Measurements from ENCODE around the gene PTPRH.
"Not testable (repeated sequence)": the region's sequence is repeated elsewhere in the genome, so short reads cannot be mapped to it uniquely, and the experiment has no call there.

Gene PTPRH

GRCh38 chr19:55158848-55159749 is 50.2 kb downstream of the PTPRH start:
- DNase-seq (ENCODE audit: low read depth): no peak

DNA sequence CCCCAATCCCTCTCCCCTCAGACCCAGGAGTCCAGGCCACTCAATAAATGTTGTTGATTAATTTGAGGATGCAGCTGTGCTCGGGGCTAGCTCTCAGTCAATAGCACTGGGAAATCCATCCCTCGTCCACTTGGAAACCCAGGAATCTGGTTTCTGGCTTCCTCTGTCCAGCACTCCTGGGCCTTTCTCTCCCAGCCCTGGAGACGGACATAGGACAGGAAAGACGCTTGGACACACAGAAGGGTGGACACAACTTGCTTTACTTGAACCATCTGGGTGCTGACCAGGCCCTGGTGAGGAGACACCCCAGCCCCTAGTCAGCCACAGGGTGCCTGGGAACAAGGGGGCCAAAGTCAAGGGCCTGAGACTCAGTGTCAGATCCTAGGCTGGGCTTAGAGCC is 50.9 kb downstream of the PTPRH start:
- no peak for DNase-seq (ENCODE audit: low read depth)

DNA sequence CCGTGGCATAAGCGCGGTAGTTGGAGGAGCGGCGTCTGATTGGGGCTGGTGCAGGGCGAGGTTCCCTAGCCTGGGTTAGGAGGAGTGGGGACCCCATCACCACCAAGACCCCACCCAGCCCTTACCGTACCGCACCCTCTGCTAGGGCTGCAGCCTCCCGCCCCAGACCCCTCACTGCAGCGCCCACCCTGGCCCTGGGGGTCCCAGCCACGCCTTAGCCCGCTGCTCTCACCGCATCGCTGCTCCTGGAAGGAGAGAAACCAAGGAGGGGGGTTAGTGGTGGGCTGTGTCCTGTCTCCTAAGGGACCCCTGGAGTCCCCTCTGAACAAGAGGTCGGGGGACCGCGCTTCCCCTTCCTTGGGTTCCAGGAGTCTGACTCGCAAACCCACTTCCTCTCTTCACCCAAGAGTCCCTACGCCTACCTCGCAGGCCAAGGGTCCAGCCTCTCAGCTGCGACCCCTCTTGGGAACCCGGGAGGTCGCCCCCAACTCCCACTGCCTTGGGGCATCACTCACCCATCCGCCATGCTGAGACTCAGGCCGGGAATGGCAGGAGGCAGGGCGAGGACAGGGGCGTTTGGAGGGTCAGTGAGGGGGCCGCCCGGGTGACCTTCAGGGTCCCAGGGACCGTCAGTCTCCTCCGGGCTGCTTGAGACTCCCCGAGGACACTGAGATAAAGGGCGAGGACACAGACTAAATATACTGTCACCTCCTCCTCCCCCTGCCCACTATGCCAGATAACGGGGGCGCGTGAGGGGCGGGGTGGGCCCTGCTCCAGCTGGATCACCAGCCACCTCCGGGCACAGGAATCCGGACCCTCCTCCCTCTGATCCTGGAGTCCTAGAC is 52.0 kb downstream of the PTPRH start, which contains the start of gene TNNI3:
Gene TNNI3 (minus strand): TSS at position 669 of the 845 bp plus-strand sequence. CDS start 143 bp downstream, at position 526.
- no peak for DNase-seq (ENCODE audit: low read depth)

DNA sequence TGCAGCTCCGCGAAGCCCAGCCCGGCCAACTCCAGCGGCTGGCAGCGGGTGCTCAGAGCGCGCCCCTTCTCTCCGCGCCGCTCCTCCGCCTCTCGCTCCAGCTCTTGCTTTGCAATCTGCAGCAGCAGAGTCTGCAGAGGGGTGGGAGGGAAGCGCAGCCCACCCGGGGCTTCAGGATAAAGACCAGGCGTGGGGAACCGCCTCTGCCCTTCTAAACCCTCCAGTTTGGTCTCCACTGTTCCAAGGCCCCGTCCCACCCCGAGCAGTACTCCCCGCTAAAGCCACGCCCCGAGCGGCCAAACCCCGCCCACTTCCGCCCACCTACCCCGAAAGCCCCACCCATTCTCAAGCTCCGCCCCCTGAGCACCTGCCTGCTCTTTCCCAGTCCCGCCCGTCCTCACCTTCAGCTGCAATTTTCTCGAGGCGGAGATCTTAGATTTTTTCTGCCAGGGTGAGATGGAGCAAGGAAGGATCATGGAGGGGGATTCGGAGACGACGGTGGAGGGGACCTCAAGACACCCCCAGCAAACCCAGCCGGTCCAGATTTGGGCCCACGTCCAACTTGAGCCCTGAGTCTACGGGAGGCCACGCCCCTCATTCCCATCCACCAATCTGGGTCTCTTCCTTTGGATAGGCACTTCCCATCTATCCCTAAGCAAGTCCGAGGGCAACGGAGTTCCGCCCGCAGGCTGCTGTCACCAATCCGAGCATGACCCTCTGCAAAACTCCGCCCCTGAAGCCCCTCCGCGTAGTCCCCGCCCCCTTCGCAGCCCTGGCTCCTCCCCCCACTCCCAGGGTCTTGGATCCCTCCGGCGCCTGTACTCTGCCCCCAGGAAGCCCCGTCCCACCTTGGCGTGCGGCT is 52.9 kb downstream of the PTPRH start:
- DNase-seq (ENCODE audit: low read depth): no peak

DNA sequence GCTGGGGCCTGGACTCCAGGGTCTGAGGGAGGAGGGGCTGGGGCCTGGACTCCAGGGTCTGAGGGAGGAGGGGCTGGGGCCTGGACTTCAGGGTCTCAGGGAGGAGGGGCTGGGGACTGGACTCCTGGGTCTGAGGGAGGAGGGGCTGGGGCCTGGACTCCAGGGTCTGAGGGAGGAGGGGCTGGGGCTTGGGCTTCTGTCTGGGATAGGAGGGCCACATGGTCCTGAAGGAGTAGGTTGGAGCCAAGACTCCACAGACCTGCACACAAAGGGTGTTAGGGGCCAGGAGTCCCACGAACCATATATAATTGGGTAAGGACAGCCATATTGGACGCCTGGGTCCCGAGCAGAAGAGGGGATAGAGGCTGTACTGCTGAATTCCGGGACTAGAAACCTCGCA is 53.5 kb downstream of the PTPRH start:
- DNase-seq (ENCODE audit: low read depth): not testable (repeated sequence)

DNA sequence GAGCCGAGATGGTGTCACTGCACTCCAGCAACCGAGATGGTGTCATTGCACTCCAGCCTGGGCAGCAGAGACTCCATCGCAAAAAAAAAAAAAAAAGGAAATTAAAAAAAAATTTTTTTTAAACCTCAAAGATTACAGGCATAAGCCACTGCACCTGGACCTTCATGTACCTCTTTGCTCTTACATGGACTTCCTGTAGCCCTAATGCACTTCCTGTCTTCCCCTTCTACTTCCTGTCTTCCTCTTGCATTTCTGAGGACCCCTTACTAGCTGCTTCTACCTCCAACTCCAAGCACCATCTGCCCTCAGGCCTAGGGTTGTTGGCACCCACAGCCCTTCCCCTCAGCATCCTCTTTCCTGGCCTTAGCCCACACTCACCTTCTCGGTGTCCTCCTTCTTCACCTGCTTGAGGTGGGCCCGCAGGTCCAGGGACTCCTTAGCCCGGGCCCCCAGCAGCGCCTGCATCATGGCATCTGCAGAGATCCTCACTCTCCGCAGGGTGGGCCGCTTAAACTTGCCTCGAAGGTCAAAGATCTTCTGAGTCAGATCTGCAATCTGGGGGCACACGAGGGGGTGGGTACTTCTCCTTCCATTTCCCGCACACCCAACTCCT is 55.5 kb downstream of the PTPRH start:
- DNase-seq (ENCODE audit: low read depth): no peak

DNA sequence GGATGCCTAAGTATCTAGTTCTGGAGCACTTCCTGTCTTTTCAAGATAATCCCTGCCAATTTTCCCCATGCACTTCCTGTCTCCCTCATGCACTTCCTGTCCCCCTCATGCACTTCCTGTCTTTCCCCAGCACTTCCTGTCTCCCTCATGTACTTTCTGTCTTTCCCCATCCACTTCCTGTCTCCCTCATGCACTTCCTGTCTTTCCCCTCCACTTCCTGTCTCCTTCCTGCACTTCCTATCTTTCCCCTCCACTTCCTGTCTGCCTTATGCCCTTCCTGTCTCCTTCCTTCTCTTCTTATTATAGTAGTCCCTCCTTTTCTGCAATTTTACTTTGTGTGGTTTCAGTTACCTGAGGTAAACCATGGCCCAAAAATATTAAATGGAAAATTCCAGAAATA is 57.3 kb downstream of the PTPRH start:
- no peak for DNase-seq (ENCODE audit: low read depth)

DNA sequence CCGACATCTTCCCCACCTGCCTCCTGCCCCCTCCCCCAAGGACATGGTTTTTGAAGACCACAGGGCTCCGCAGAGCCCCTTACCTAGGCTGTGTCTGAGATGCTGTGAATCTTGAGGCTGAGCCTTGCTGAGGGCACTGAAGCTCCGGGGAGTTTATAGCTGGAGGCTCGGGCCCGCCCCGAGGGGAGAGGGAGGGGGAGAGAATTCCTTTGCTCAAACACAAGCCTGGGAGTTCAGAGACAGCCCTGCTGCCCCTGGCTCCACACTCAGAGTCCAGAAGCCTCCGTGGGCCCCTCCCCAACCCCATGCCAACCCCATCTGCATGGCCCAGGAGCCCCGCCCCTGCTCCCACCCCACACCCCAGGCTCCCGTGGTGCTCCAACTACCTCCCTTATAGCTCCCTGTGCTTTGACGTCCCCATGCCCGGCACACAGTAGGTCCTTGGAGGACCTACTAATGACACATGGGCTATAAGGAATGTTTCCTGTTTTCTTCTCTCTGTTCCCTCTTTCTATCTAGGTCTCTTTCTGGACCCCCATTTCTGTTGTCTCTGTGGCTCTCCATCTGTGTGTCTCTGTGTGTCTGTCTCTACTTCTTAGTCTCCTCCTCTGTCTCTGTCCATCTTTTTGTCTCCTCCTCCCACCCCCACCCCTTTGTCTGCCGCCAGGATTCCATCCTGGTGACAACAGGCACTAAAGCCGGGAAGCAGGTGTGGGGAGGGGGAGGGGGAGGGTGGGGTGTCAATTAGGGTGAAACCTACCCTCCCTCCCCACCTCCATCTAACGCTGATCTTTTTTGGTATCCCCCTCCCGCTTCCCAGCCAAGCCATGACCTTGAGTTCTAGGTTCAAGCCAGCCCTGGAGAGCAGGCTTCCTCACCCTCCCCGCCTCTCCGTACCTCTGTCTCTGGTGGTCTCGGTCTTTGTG is 60.0 kb downstream of the PTPRH start, which contains the start of gene TNNT1:
Gene TNNT1 (minus strand): TSS at position 129 of the 926 bp plus-strand sequence. CDS start 2,049 bp downstream, outside the sequence.
- no peak for DNase-seq (ENCODE audit: low read depth)

DNA sequence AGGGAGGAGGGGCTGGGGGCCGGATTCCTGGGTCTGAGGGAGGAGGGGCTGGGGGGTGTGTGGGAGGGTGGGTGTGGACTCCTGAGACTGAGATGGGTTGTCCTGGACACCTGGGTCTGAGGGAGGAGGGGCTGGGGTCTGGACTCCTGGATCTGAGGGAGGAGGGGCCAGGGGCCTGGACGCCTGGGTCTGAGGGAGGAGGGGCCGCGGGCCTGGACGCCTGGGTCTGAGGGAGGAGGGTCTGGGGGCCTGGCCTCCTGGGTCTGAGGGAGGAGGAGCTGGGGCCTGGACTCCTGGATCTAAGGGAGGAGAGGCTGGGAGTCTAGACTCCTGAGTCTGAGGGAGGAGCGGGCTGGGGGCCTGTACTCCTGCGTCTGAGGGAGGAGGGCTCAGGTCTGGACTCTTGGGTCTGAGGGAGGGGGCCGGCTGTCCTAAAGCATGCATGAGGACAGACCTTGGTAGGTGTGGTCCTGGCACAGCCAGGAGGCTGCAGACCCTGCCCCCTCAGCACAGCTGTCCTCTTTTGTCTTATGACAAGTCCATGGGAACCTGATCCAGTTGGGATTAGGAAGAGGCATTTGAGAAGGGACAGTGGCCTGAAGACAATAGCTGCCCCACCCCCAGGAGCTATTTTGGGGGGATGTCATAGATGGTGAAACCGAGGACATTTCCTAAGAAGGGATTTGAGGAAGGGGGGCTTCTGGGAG is 61.6 kb downstream of the PTPRH start:
- no peak for DNase-seq (ENCODE audit: low read depth)

DNA sequence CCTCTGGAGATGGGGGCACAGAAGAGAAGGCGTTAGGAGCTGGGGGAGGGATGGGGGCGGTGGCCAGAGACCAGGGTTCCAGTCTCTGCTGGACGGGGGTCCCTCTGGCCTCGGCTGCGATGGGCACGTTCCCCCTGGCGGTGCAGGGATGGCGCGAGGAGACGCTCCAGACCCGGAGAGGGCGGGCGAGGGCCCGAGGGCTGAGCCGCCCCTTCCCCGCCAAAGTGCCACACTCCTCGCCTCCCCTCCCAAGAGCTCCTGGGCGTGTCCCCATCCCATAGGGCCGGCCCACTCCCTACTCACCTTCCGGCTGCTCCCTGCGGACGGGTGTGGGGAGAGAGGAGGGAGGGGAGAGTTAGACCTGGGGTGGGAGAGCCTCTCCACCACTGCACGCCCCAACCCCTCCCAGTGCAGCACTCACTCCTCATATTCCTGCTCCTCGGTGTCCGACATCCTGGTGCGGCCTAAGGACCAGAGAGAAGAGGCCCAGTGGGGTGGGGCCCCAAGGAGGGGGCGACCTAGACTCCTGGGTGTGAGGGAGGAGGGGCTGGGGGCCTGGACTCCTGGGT is 62.5 kb downstream of the PTPRH start:
- no peak for DNase-seq (ENCODE audit: low read depth)

GRCh38 chr19:55146078-55146704 is 63.1 kb downstream of the PTPRH start:
- no peak for DNase-seq (ENCODE audit: low read depth)

- no peak for DNase-seq (ENCODE audit: low read depth)
These were observed 64.1 kb downstream of the PTPRH start for GRCh38 chr19:55145232-55145631.

DNA sequence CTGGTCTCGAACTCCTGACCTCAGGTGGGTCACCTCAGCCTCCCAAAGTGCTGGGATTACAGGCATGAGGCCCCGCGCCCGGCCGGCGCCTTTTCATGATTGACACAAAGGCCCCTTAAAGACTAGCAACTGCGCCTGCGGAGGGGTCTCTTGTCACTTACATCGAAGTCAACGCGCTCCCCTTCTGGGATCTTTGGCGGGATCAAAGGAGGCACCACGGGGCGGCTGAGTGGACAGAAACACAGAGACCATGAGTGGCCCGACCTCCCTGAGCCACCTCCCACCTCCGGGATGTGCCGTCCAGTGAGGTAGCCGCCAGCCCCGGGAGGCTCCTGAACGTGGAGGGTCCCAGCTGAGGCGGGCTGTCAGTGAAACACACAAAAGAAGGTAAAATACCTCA is 67.6 kb downstream of the PTPRH start:
- no peak for DNase-seq (ENCODE audit: low read depth)

DNA sequence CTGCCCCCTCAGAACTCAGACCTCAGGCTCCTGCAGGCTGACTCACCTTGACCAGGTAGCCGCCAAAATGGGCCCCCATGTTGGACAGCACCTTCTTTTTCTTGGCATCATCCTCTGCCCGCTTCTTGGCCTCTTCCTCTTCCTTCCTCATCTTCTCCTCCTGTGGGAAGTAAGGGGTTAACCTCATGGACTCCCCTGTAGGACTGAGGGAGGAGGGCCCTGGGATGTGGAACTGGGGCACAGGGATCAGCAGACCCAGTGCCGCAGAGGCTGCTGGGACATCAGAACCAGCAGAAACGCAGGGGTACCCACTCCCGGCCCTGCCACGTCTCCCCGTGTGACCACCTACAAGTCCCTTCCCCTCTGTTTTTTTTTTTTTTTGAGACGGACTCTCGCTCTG is 71.4 kb downstream of the PTPRH start:
- no peak for DNase-seq (ENCODE audit: low read depth)

GRCh38 chr19:55136399-55137102 is 72.8 kb downstream of the PTPRH start:
- DNase-seq (ENCODE audit: low read depth): no peak

DNA sequence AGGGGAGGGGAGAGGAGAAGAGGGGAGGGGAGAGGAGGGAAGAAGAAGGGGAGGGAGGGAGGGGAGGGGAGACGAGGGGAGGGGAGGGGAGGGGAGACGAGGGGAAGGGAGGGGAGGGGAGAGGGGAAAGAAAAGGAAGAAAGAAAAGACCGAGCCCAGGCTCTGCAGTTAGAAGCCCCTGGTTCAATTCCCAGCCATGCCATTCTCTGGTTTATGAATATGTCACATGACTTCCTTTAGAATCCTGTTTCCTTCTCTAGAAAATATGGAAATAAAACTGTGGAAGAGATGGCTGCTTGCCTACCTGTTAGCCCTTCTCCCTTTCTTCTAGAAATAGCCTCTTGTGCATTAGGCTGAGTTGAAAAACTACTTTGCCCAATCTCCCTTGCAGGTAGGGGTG is 74.6 kb downstream of the PTPRH start:
- DNase-seq (ENCODE audit: low read depth): no peak

DNA sequence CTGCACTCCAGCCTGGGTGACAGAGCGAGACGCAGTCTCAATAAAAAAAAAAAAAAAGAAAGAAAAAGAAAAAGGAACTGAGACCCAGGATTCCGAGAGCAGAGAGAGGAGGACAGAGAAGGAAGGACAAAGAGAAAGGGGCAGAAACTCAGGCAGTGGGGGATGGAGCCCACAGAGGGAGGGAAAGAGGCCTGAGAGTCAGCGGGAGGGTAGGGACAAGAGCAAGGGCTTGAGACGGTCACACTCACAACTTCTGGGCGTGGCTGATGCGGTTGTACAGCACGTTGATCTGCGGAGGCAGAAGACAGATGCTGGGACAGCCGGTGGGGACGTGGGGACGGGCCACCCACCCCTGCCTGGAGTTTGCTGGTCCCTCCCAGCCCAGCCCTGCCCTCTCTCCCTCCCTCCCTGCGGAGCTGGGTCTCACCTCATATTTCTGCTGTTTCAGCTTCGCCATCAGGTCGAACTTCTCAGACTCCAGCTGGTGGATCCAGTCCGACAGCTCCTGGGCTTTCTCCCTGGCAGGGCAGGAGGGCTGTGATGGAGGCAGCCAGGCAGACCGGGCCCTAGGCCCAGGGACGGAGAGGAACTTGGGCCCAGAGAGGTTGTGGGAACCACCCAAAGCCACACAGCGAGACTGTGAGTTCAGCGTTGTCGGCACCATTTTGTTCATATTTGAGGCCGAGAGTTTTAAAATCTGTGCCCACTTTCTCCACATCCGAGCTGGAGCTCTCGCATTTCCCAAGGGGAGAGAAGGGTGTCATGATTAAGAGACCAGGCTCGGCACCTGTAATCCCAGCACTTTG is 75.5 kb downstream of the PTPRH start:
- DNase-seq (ENCODE audit: low read depth): no peak
